GM21367 (cell line): Measurements from ENCODE around the gene CRACDL.
"Not testable (repeated sequence)": the region's sequence is repeated elsewhere in the genome, so short reads cannot be mapped to it uniquely, and the experiment has no call there.

Experiments used
- ATAC-seq: cut with Tn5 transposase; IDR thresholded peaks from one replicate; pipeline ENCODE4 v1.9.1; 2021; ENCODE audit not compliant: unreplicated experiment

CRACDL gene

GRCh38 chr2:98886066-98886554 lies 49.9 kb downstream of the CRACDL start:
- ATAC-seq = no peak

DNA sequence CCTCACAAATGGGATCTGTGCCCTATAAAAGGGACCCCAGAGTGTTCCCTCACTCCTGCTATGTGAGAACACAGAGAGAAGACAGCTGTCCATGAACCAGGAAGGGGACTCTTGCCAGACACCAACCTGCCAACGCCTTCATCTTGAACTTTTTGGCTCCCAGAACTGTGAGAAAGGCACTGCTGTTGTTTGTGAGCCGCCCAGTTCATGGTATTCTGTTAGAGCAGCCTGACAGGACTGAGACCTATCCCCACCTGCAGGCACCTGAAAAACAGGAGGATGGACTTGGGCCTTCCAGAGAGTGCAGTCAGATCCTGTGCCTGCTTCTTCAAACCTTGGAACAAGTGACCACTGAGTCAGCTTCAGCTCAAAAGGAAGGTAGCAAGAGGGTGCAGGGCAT lies 51.4 kb downstream of the CRACDL start:
- no peak for ATAC-seq

DNA sequence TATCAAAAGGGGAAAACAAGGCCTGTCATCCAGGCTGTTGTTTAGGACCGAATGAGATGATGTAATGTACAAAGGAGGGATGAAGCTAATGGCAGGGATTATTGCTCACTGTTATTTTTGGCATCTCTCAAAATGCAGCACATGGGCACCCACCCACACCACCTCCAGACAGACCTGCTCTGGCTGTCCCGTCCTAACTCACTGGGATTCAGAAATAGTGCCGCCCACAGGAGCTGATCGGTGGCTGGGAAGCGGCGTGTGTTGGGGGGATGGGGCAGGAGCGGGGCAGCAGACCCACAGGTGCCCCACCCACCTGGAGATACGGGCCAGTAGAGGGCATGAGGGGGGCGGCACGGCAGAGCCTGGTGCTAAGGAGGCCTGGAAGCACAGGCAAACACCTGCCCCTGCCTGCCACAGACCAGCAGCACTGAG lies 52.2 kb downstream of the CRACDL start:
- ATAC-seq = no peak

- no peak for ATAC-seq
These were observed 52.9 kb downstream of the CRACDL start for GRCh38 chr2:98882971-98883779.

GRCh38 chr2:98882368-98882767 lies 53.7 kb downstream of the CRACDL start:
- ATAC-seq = no peak

GRCh38 chr2:98881153-98881650 lies 54.8 kb downstream of the CRACDL start:
- ATAC-seq = no peak

DNA sequence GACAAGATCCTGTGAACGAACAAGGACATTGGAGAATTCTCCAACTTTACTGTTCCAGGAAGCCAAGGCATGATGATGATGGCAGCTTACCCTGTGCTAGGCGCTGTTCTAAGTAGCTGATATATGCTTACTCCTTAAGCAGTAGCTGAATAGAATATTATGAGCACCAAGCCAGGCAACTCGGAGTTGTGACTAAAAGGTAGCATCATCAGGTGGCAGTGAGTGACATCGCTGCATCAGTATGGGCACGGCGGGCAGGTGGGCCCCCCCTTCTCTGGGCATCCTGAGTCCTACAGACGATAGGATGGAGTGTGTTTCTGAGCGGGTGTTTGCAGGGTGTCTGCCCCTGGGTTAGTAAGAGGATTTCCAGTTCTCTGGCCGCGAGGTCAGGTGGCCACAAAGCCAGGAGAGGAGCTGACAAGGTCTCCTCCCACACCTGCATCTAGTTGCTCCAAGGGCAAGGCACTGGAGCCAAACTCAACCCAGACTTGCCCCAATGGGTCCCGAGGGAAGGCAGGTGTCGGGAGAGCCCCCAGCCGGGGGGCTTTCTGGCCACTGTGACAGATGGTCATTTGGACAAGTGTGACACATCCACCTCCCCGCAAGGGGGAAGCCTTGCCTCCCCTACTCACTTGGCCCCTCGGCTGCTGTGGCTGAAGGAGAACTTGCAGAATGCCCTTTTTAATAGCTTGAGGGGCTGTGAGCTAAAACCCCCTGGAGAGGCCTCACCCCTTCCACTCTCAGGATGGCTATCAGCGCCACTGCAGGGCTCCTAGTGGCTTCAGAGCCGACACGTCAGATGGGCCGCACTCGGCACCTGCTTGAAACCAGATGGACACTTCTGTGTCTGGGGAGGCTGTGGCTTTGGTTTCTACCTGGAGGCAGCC lies 55.5 kb downstream of the CRACDL start:
- no peak for ATAC-seq

DNA sequence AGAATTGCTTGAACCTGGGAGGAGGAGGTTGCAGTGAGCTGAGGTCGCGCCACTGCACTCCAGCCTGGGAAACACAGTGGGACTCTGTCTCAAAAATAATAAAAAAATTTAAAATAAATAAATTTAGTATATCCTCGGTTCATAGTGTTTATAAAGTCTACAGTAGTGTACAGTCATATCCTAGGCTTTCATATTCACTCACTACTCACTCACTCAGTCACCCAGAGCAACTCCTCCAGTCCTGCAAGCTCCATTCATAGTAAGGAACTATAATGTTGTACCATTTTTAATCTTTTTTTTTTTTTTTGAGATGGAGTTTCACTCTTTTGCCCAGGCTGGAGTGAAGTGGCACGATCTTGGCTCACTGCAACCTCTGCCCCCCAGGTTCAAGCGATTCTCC lies 58.4 kb downstream of the CRACDL start:
- not testable (repeated sequence) for ATAC-seq

- ATAC-seq = no peak
These were observed 59.3 kb downstream of the CRACDL start for GRCh38 chr2:98876741-98877140.

DNA sequence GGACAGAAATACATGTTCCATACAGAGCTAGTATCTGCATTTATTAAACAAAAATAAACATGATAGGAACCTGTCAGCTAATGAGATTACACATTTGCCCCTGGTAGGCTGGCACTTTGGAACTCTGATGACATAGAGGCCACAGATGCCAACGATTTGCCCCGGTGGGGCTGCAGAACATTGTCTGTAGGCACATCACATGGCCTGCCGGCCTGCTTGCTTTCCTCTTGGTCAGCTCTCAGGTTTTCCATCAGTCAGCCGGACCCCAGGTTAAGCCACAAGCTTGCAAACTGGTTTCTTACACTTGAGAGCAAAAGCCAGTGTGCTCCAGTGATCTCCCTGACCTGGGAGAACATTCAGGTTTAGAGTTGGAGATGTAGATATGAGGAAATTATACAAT lies 60.3 kb downstream of the CRACDL start:
- ATAC-seq = no peak

DNA sequence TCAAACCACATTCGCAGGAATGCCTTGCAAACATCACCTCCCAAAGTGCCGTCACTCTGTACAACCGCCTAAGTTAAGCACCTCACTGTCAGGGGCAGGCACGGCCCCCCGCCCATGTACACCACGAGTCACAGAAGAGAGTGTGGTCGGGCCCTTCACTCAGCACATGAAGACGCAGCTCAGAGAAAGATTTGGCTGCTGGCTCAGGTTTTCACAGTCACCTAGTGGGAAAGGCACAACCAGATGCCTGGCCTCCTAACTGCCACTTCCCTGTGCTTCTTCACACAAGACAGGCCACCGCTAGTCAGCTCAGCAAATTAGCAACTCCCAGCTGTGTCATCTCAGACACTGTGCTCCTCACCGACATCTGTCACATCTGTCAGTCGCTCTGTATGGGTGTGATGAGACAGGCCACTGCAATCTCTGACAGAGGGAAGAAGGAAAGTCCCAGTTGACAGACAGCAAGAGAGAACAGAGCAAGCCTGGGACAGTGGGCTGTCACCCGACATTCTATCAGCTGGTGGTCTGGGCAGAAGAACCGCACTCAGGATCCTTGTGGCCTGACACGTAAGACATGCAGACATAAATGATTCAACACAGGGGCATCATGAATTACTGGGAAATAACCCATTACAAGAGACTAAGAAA lies 60.8 kb downstream of the CRACDL start:
- ATAC-seq = no peak

GRCh38 chr2:98874186-98874689 lies 61.8 kb downstream of the CRACDL start:
- ATAC-seq = no peak

- no peak for ATAC-seq
These were observed 63.5 kb downstream of the CRACDL start for GRCh38 chr2:98872526-98872925.

- ATAC-seq = no peak
These were observed 64.5 kb downstream of the CRACDL start for GRCh38 chr2:98871506-98871905.

DNA sequence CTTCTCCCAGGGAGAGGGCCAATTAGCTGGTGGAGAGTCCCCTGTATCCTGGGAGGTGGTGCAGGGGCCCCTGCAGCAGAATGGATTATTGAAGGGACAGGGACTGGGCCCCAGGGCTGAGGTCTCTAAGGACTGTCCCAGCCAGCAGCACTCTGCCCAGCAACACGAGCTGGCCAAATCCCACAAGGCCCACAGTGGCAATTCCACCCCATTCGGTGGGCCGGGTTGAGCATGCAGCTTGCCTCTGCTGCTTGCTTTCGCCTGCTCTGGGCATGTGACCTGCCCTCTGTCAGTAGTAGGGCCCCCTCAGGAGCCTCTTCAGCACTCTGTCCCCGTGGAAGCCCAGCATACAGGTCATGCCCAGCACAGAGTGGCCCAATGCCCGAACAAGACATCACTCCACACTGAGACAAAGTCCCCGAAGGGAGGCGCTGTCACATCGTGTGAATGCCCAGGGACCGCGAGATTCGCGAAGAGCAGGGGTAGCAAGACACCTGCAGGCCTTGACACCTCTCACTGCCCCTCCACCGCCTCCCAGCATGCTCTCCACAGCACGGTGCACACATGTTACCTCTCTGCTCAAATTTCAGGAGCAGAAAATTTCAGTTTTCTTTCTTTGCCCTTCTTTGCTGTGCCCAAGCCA lies 65.4 kb downstream of the CRACDL start:
- ATAC-seq = no peak

DNA sequence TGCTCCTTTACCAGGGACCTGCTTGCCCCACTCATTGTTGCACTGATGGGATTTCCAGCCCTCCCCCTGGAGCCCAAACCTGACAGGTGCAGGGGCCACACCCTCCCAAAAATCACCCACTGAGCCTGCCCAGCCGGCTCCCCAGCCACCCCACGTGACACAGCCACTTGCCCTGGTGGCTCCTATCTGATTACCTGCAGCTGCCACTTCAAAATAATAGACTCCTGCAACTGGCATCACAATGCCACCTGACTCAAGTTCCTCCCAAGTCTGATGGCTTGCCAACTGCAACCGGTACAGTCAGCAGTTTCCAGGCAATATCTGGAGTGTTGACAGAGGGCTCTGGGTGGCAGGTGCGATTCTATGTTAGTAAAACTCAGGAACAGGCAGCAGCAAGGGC lies 66.2 kb downstream of the CRACDL start:
- ATAC-seq = no peak

GRCh38 chr2:98869272-98869641 lies 66.8 kb downstream of the CRACDL start:
- ATAC-seq = no peak

GRCh38 chr2:98868548-98869271 lies 67.3 kb downstream of the CRACDL start:
- no peak for ATAC-seq

- no peak for ATAC-seq
These were observed 68.3 kb downstream of the CRACDL start for GRCh38 chr2:98867539-98868309.
